Stimulated activated CD4-positive, alpha-beta T cell treated with anti-CD3 and anti-CD28 coated beads, Interleukin-4, amount 100 ng/mL, for 4 hours (primary cell): ENCODE results near the gene PRKCQ.

Experiments
- DNase-seq, 2 experiments: peaks; one replicate each; pipeline ENCODE4 v3.0.0-alpha.2; 2020

PRKCQ gene

GRCh38 chr10:6565588-6565987 lies 14.5 kb downstream of the PRKCQ start:
- no peak for DNase-seq

- no peak for DNase-seq
Measured at GRCh38 chr10:6564367-6564766, 15.7 kb downstream of the PRKCQ start.

- no peak for DNase-seq
Measured at GRCh38 chr10:6563731-6564130, 16.3 kb downstream of the PRKCQ start.

- DNase-seq: peak in 1 of 2 experiments; percentile 58
Measured at GRCh38 chr10:6563075-6563474, 17.0 kb downstream of the PRKCQ start.

DNA sequence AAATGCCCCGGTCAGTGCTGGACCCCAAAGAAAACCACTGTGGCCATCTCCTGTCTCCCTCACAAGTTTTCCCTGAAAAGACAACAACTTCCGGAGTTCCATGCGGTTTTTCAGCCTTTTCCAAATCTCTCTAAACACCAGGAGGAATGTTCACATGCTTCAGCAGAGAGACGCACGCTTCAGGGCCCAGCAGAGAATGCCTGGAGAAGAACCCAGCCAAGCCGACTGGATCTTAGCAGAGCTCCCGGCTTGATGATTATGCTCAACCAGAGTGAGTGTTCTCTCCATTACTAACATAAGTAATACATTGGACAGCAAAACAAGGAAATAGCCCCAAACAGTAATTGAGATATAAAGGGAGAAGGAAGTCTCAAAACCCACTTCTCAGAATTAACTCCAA lies 17.9 kb downstream of the PRKCQ start:
- DNase-seq: no peak

GRCh38 chr10:6561552-6561951 lies 18.5 kb downstream of the PRKCQ start:
- DNase-seq: no peak

GRCh38 chr10:6558759-6559461 lies 21.2 kb downstream of the PRKCQ start:
- DNase-seq: no peak

GRCh38 chr10:6558272-6558671 lies 21.8 kb downstream of the PRKCQ start:
- DNase-seq: no peak

- DNase-seq: no peak
Measured at GRCh38 chr10:6553937-6554336, 26.1 kb downstream of the PRKCQ start.

- DNase-seq: peak; percentile 28 to 58
Measured at GRCh38 chr10:6543431-6544005, 36.6 kb downstream of the PRKCQ start.

DNA sequence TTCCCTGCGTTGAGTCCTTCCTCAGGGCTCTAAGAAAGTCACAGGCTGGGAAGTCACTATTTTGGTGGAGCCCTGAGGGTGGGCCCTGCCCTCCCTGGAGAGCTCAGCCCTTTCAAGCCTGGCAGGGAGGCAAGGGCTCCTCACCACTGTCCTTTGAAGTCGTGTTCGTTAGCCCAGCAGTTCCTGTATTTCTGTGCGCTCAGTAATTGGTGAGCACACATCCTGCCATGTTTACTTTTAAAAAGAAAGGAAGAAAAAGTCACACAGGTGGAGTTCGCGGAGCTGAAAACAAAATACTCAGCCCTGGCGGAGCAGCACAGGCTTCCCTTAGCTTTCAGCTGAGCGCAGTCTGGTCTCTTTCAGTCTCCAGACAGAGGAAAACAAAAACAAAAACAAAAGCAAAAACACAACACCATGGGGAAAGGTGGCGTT lies 37.1 kb downstream of the PRKCQ start:
- DNase-seq: peak in 1 of 2 experiments; percentile 28

DNA sequence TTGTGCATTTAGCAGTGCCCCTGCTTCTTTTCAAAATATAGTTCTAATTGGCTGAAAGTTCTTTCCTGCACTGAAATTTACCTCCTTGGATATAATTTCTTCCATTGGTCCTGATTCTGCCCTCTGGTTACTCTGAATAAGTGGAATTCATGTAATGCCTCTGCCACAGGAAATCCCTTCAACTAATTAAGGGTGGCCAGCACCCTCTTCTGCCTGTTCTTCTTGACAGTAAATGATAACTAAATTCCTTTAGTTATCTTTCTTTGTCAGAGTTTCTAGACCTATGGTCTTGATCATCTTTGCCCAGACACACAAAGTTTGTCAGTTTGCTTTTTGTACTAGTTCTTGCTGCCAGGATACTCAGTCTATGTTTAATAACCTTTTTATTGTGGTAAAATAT lies 40.2 kb downstream of the PRKCQ start:
- DNase-seq: no peak

GRCh38 chr10:6537770-6538169 lies 42.3 kb downstream of the PRKCQ start:
- DNase-seq: no peak

GRCh38 chr10:6536102-6536501 lies 44.0 kb downstream of the PRKCQ start:
- DNase-seq: no peak

DNA sequence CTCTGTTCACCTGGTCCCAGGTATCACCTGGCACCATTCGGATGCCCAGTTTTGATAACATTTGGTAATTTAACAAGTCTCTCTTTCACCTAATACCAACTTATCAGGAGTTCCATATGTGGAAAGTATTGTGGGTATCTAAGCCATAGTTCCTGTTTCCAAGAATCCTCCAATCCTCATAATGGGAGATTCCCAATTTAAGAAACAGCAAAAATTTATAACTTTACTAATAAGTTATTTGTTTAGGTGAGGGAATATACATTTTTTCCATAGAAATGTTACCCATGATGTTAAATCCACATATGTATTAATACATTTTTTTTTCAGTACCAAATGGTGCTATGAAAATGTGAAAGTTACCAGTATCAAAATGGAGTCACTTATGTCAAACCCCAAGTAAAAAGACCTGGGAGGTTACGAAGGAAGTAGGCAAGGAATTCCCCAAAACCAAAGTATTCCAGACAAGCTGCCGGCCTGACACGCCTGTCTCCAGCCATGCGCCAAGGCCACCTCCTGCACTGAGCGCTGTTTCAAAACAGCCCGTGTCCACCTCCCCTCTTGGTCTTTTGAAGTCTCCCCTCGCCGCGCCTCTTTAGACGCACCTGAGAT lies 44.8 kb downstream of the PRKCQ start:
- no peak for DNase-seq

- no peak for DNase-seq
Measured at GRCh38 chr10:6532321-6532720, 47.8 kb downstream of the PRKCQ start.

- no peak for DNase-seq
Measured at GRCh38 chr10:6530966-6531365, 49.1 kb downstream of the PRKCQ start.

GRCh38 chr10:6530211-6530840 lies 49.8 kb downstream of the PRKCQ start:
- DNase-seq: peak; percentile 54 to 73

- DNase-seq: no peak
Measured at GRCh38 chr10:6528198-6528950, 51.7 kb downstream of the PRKCQ start.

GRCh38 chr10:6525599-6526165 lies 54.4 kb downstream of the PRKCQ start:
- no peak for DNase-seq

GRCh38 chr10:6522230-6522629 lies 57.8 kb downstream of the PRKCQ start:
- DNase-seq: no peak

GRCh38 chr10:6520138-6520537 lies 59.9 kb downstream of the PRKCQ start:
- no peak for DNase-seq
